ENCODE measurements around the gene C1orf198. TPM values are rescaled to one million over a fixed set of nuclear protein-coding genes. Genes with fewer than 3 reads are reported as not detected.

The C1orf198 gene
- total RNA-seq, 1 donor from 2014 or later, result 121 TPM

GRCh38 chr1:230865062-230865817 is 3.1 kb downstream of the C1orf198 start:
- ATAC-seq (no peak), DNase-seq (ENCODE audit: low spot score) (no peak)
- intact Hi-C loops (cut with DNase I), result no loop called here

GRCh38 chr1:230864441-230864840 is 3.9 kb downstream of the C1orf198 start:
- no peak for ATAC-seq
- intact Hi-C loops (cut with DNase I), result no loop called here

GRCh38 chr1:230863449-230863848 is 4.9 kb downstream of the C1orf198 start:
- ATAC-seq, result no peak
- intact Hi-C loops (cut with DNase I), result no loop called here
- no peak for DNase-seq (ENCODE audit: low spot score)

More at GRCh38 chr1:230864441-230864840, 3.9 kb downstream of the C1orf198 start:
- DNase-seq (ENCODE audit: low spot score), result no peak

GRCh38 chr1:230861970-230862595 is 6.2 kb downstream of the C1orf198 start:
- intact Hi-C loops (cut with DNase I), result no loop called here
- ATAC-seq (no peak), DNase-seq (ENCODE audit: low spot score) (no peak)

GRCh38 chr1:230861489-230861888 is 6.8 kb downstream of the C1orf198 start:
- DNase-seq (ENCODE audit: low spot score) (no peak), ATAC-seq (no peak)
- intact Hi-C loops (cut with DNase I), result no loop called here

GRCh38 chr1:230860617-230861384 is 7.5 kb downstream of the C1orf198 start:
- intact Hi-C loops (cut with DNase I), result no loop called here
- ATAC-seq, result no peak

GRCh38 chr1:230858918-230859729 is 9.2 kb downstream of the C1orf198 start:
- ATAC-seq, result peak; percentile 83
- intact Hi-C loops (cut with DNase I), result no loop called here
- DNase-seq (ENCODE audit: low spot score), result peak; percentile 77

More at GRCh38 chr1:230860617-230861384, 7.5 kb downstream of the C1orf198 start:
- DNase-seq (ENCODE audit: low spot score), result no peak

GRCh38 chr1:230858236-230858820 is 10.0 kb downstream of the C1orf198 start:
- no peak for ATAC-seq
- DNase-seq (ENCODE audit: low spot score), result no peak
- intact Hi-C loops (cut with DNase I), result no loop called here

- DNase-seq (ENCODE audit: low spot score), result no peak
- ATAC-seq, result no peak
- intact Hi-C loops (cut with DNase I), result no loop called here
Measured at GRCh38 chr1:230857822-230858221, 10.5 kb downstream of the C1orf198 start.

- intact Hi-C loops (cut with DNase I), result no loop called here
- ATAC-seq, result peak; percentile 59
- no peak for DNase-seq (ENCODE audit: low spot score)
Measured at GRCh38 chr1:230857077-230857476, 11.2 kb downstream of the C1orf198 start.

- ATAC-seq, result no peak
- intact Hi-C loops (cut with DNase I), result no loop called here
- DNase-seq (ENCODE audit: low spot score), result no peak
Measured at GRCh38 chr1:230855886-230856285, 12.4 kb downstream of the C1orf198 start.

- DNase-seq (ENCODE audit: low spot score), result no peak
- ATAC-seq, result no peak
- intact Hi-C loops (cut with DNase I), result no loop called here
Measured at GRCh38 chr1:230854423-230854822, 13.9 kb downstream of the C1orf198 start.

- DNase-seq (ENCODE audit: low spot score) (no peak), ATAC-seq (no peak)
- intact Hi-C loops (cut with DNase I), result no loop called here
Measured at GRCh38 chr1:230853731-230854130, 14.6 kb downstream of the C1orf198 start.

GRCh38 chr1:230852959-230853358 is 15.4 kb downstream of the C1orf198 start:
- no peak for DNase-seq (ENCODE audit: low spot score)
- intact Hi-C loops (cut with DNase I), result no loop called here
- no peak for ATAC-seq

GRCh38 chr1:230851291-230851691 is 17.0 kb downstream of the C1orf198 start:
- intact Hi-C loops (cut with DNase I), result no loop called here
- ATAC-seq (no peak), DNase-seq (ENCODE audit: low spot score) (no peak)

- intact Hi-C loops (cut with DNase I), result no loop called here
- ATAC-seq (peak; percentile 36), DNase-seq (ENCODE audit: low spot score) (no peak)
Measured at GRCh38 chr1:230850547-230850946, 17.8 kb downstream of the C1orf198 start.

- DNase-seq (ENCODE audit: low spot score) (no peak), ATAC-seq (peak; percentile 91)
- intact Hi-C loops (cut with DNase I), result no loop called here
Measured at GRCh38 chr1:230849451-230850224, 18.7 kb downstream of the C1orf198 start.

- intact Hi-C loops (cut with DNase I), result no loop called here
- ATAC-seq (no peak), DNase-seq (ENCODE audit: low spot score) (no peak)
Measured at GRCh38 chr1:230848235-230848634, 20.1 kb downstream of the C1orf198 start.

All from sciatic nerve (tissue), 2 donors.